ENCODE measurements around the gene LPP.

The LPP gene

DNA sequence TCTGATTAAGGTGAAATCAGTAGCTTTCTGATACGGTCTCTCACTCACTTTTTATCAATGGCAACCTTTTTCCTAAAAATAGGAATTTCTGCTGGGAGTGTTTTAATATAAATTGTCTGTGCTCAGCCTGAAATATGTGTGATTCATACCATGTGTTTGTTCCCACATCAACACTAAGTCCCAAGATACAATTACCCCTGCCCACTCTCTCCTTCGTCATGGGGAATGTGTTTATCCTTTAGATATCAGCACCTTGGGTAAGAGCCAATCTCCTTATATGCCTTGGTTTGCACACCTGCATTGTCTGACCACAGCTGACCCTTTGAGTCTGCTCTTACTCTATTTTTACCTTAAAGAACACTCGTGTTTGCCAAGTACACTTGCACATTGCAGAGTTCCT, 356.4 kb downstream of the LPP start:
- no peaks in the 10 kb centered on the region; the same call in 1 of the 2 replicates for H3K36me3 ChIP-seq (ENCODE audit: control insufficient read depth, low read length)
- H3F3A ChIP-seq (ENCODE audit: control insufficient read depth, insufficient read depth): no peaks in the 10 kb centered on the region
- H3K4me1 ChIP-seq (ENCODE audit: control insufficient read depth, low read length): peaks cover 25% of the 10 kb centered on the region
- H3K9me3 ChIP-seq (ENCODE audit: control insufficient read depth, insufficient read depth, low read length): no peaks in the 10 kb centered on the region
- TF ChIP-seq EZH2phosphoT487 (IDR thresholded peaks at IDR 0.05; ENCODE audit: borderline replicate concordance, low read length): no peak
- TF ChIP-seq CTCF (IDR thresholded peaks at IDR 0.05; ENCODE audit: low read depth, low read length, poor library complexity, severe bottlenecking): no peak
- no peak overlapping the region for H3K27ac ChIP-seq (ENCODE audit: low read depth, low read length)
- H3K9me2 ChIP-seq (replicated peaks; ENCODE audit: control insufficient read depth, low read length): no peaks in the 10 kb centered on the region
- H3K27me3 ChIP-seq (ENCODE audit: control insufficient read depth, low read length): no peaks in the 10 kb centered on the region
- no peaks in the 10 kb centered on the region for H4K20me1 ChIP-seq (ENCODE audit: control insufficient read depth, insufficient read depth, low read depth, low read length)
- no peak overlapping the region for H3K4me3 ChIP-seq (ENCODE audit: low read length)
- no peak overlapping the region for H3K4me2 ChIP-seq (ENCODE audit: low read length)
- 0 out of 2 replicates have a peak, but pooled peaks cover 2% of the 10 kb centered on the region for H3K79me2 ChIP-seq (ENCODE audit: control insufficient read depth, low read length)

GRCh38 chr3:188513662-188514328, 359.8 kb downstream of the LPP start:
- H3K36me3 ChIP-seq (ENCODE audit: control insufficient read depth, low read length): no peaks in the 10 kb centered on the region
- no peak overlapping the region for H3K4me3 ChIP-seq (ENCODE audit: low read length)
- no peaks in the 10 kb centered on the region for H3K9me3 ChIP-seq (ENCODE audit: control insufficient read depth, insufficient read depth, low read length)
- H4K20me1 ChIP-seq (ENCODE audit: control insufficient read depth, insufficient read depth, low read depth, low read length): no peaks in the 10 kb centered on the region
- H3K79me2 ChIP-seq (ENCODE audit: control insufficient read depth, low read length): no peaks in the 10 kb centered on the region
- no peaks in the 10 kb centered on the region for H3F3A ChIP-seq (ENCODE audit: control insufficient read depth, insufficient read depth)
- H3K27me3 ChIP-seq (ENCODE audit: control insufficient read depth, low read length): no peaks in the 10 kb centered on the region
- H3K4me1 ChIP-seq (ENCODE audit: control insufficient read depth, low read length): no peaks in the 10 kb centered on the region
- no peak overlapping the region for H3K4me2 ChIP-seq (ENCODE audit: low read length)
- no peaks in the 10 kb centered on the region for H3K9me2 ChIP-seq (replicated peaks; ENCODE audit: control insufficient read depth, low read length)
- TF ChIP-seq CTCF (IDR thresholded peaks at IDR 0.05; ENCODE audit: low read depth, low read length, poor library complexity, severe bottlenecking) (no peak), EZH2phosphoT487 (IDR thresholded peaks at IDR 0.05; ENCODE audit: borderline replicate concordance, low read length) (no peak)
- no peak overlapping the region for H3K27ac ChIP-seq (ENCODE audit: low read depth, low read length)

GRCh38 chr3:188516515-188516914, 362.6 kb downstream of the LPP start:
- no peaks in the 10 kb centered on the region for H3K9me3 ChIP-seq (ENCODE audit: control insufficient read depth, insufficient read depth, low read length)
- no peak overlapping the region for H3K4me3 ChIP-seq (ENCODE audit: low read length)
- H3K4me2 ChIP-seq (ENCODE audit: low read length): no peak overlapping the region
- H3K79me2 ChIP-seq (ENCODE audit: control insufficient read depth, low read length): no peaks in the 10 kb centered on the region
- TF ChIP-seq CTCF (IDR thresholded peaks at IDR 0.05; ENCODE audit: low read depth, low read length, poor library complexity, severe bottlenecking): no peak
- TF ChIP-seq EZH2phosphoT487 (IDR thresholded peaks at IDR 0.05; ENCODE audit: borderline replicate concordance, low read length): no peak
- no peaks in the 10 kb centered on the region for H3K4me1 ChIP-seq (ENCODE audit: control insufficient read depth, low read length)
- H3K36me3 ChIP-seq (ENCODE audit: control insufficient read depth, low read length): no peaks in the 10 kb centered on the region
- no peaks in the 10 kb centered on the region for H3K9me2 ChIP-seq (replicated peaks; ENCODE audit: control insufficient read depth, low read length)
- no peak overlapping the region for H3K27ac ChIP-seq (ENCODE audit: low read depth, low read length)
- no peaks in the 10 kb centered on the region for H3K27me3 ChIP-seq (ENCODE audit: control insufficient read depth, low read length)
- H4K20me1 ChIP-seq (ENCODE audit: control insufficient read depth, insufficient read depth, low read depth, low read length): no peaks in the 10 kb centered on the region
- H3F3A ChIP-seq (ENCODE audit: control insufficient read depth, insufficient read depth): no peaks in the 10 kb centered on the region
